K562 (cell line): ENCODE data around the gene LY6G5B. TPM values are rescaled to one million over a fixed set of nuclear protein-coding genes. Genes with fewer than 3 reads are reported as not detected.

Experiments used
- ARID1B ChIP-seq: fragments of 450-650 bp; IDR thresholded peaks from 2 replicates; pipeline ENCODE4 v1.6.1; 2016; ENCODE audit warnings: antibody characterized with exemption, mild to moderate bottlenecking, inconsistent platforms
- C11orf30 ChIP-seq: fragments of 450-650 bp; IDR thresholded peaks from 2 replicates; pipeline ENCODE4 v1.6.1; 2016; ENCODE audit warnings: low read depth, mild to moderate bottlenecking
- CCAR2 ChIP-seq: fragments of 200-400 bp; formaldehyde crosslinking; IDR thresholded peaks from 2 replicates; pipeline ENCODE4 v1.6.1; 2017; ENCODE audit warnings: mild to moderate bottlenecking, low read depth, low read length
- CREB1 ChIP-seq, 2 experiments: sonication (generic) in 1 of 2; formaldehyde crosslinking in 1 of 2; IDR thresholded peaks; 2 replicates each; pipeline versions ENCODE4 v1.6.1 to v1.8.0; 2012 to 2022; ENCODE audit warnings: inconsistent platforms in 1 of 2, mild to moderate bottlenecking in 1 of 2, missing genetic modification reagents in 1 of 2, moderate library complexity in 1 of 2
- RBM22 ChIP-seq: fragments of 200-400 bp; formaldehyde crosslinking; IDR thresholded peaks from 2 replicates; pipeline ENCODE4 v1.6.1; 2018; ENCODE audit warnings: low read length, low read depth; ENCODE audit not compliant: poor library complexity, severe bottlenecking
- TAF9B ChIP-seq: fragments of 450-650 bp; IDR thresholded peaks from 2 replicates; pipeline ENCODE4 v1.6.1; 2018; ENCODE audit warnings: mild to moderate bottlenecking; ENCODE audit not compliant: partially characterized antibody
- ZNF217 ChIP-seq: sonication (generic); formaldehyde crosslinking; IDR thresholded peaks from 2 replicates; pipeline ENCODE4 v1.8.0; 2022; ENCODE audit warnings: mild to moderate bottlenecking, missing genetic modification reagents
- ZNF24 ChIP-seq: fragments of 450-650 bp; IDR thresholded peaks from 2 replicates; pipeline ENCODE4 v1.6.1; 2016
- ZNF551 ChIP-seq: fragments of 250-450 bp; sonication (Bioruptor Pico); IDR thresholded peaks from 2 replicates; pipeline ENCODE4 v1.5.0; 2021; ENCODE audit warnings: mild to moderate bottlenecking, moderate library complexity
- polyA plus RNA-seq, 8 experiments: library from polyadenylated mRNA; depleted of rRNA in 4 of 8; stranded (reverse) in 5 of 8; unstranded in 3 of 8; fragments of >200 nt; fragmentation: Nextera tagmentation in 2 of 8; fragmentation: Illumina TruSeq in 1 of 8; extraction: Ambion mirVana in 2 of 8; extraction: Trizol in 1 of 8; gene quantifications; 2 replicates each; pipeline versions ENCODE4 v1.2.1 to v1.2.3, GENCODE V29; 2011 to 2014; ENCODE audit warnings: inconsistent platforms in 1 of 8, missing spikeins in 1 of 8
- total RNA-seq, 7 experiments: library from RNA; depleted of rRNA in 6 of 7; stranded (reverse); fragments of >200 nt in 6 of 7; fragmentation: Illumina TruSeq in 2 of 7; extraction: Trizol in 2 of 7; gene quantifications; 2 replicates each; pipeline versions ENCODE4 v1.2.1 to v1.2.3, GENCODE V29; 2011 to 2021; ENCODE audit warnings: low replicate concordance in 1 of 7
- TF ChIP-seq, protein P1 (sequence below): fragments of 450-650 bp; IDR thresholded peaks from 2 replicates; pipeline ENCODE4 v1.6.1; 2016; ENCODE audit warnings: low read depth
- TF ChIP-seq, protein P2 (sequence below): fragments of 200-800 bp; sonication (Bioruptor generic); IDR thresholded peaks from 2 replicates; pipeline ENCODE4 v1.6.1; 2016; ENCODE audit warnings: missing genetic modification characterization, missing compliant biosample characterization
- TF ChIP-seq, protein P3 (sequence below): sonication (generic); formaldehyde crosslinking; IDR thresholded peaks from 2 replicates; pipeline ENCODE4 v1.8.0; 2022; ENCODE audit warnings: missing genetic modification reagents, mild to moderate bottlenecking, moderate library complexity, borderline replicate concordance

Gene LY6G5B
- total and polyA plus RNA-seq, 9 of the 15 experiments (the other 6 are each of a cell fraction or from before 2014, with no cell fraction given): 6.0 to 27.0 (median 7.5) TPM

DNA sequence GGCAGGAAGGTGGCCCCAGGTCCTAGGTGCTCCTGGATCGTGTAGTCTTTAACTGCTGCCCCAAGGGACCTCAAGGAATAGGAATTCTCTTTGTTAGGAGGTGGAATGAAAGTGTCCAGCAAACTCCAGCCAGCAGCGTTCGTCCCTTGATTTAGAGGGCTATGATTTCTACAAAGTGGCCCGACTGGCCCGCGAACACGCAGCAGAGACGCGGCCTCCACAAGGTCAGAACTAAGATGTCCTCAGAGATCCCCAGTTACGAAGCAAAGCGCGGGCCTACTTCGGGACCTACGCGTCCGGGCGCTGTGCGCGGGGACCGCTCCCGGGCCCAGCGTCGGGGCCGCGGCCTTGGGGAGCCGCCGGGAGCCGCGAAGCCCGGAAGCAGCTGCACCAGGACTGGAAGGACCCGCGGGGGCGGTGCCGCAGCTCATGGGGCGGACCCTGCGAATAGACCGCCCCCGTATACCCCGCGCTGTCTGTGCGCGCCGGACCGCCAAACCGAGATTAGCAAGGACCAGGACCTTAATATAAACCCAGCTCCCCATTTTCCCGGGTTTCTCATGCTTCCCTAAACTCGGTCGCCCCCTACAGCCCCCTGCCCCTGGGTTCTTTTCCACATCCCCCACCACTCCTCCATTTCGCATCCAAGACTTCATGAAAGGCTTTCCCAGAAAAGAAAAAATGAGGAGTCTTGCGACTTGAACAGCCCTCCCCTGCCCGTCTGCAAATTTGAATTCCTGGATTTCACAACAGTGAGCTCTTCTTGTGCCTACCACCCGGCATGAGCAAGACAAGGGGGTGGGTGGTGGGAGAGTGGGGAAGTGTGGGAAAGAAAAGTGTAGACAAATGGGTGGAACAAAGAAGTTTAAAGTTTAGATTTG, 9.2 kb upstream of the LY6G5B start, which contains the start of gene C6orf47 (continued):
- TF ChIP-seq, protein P1, sequence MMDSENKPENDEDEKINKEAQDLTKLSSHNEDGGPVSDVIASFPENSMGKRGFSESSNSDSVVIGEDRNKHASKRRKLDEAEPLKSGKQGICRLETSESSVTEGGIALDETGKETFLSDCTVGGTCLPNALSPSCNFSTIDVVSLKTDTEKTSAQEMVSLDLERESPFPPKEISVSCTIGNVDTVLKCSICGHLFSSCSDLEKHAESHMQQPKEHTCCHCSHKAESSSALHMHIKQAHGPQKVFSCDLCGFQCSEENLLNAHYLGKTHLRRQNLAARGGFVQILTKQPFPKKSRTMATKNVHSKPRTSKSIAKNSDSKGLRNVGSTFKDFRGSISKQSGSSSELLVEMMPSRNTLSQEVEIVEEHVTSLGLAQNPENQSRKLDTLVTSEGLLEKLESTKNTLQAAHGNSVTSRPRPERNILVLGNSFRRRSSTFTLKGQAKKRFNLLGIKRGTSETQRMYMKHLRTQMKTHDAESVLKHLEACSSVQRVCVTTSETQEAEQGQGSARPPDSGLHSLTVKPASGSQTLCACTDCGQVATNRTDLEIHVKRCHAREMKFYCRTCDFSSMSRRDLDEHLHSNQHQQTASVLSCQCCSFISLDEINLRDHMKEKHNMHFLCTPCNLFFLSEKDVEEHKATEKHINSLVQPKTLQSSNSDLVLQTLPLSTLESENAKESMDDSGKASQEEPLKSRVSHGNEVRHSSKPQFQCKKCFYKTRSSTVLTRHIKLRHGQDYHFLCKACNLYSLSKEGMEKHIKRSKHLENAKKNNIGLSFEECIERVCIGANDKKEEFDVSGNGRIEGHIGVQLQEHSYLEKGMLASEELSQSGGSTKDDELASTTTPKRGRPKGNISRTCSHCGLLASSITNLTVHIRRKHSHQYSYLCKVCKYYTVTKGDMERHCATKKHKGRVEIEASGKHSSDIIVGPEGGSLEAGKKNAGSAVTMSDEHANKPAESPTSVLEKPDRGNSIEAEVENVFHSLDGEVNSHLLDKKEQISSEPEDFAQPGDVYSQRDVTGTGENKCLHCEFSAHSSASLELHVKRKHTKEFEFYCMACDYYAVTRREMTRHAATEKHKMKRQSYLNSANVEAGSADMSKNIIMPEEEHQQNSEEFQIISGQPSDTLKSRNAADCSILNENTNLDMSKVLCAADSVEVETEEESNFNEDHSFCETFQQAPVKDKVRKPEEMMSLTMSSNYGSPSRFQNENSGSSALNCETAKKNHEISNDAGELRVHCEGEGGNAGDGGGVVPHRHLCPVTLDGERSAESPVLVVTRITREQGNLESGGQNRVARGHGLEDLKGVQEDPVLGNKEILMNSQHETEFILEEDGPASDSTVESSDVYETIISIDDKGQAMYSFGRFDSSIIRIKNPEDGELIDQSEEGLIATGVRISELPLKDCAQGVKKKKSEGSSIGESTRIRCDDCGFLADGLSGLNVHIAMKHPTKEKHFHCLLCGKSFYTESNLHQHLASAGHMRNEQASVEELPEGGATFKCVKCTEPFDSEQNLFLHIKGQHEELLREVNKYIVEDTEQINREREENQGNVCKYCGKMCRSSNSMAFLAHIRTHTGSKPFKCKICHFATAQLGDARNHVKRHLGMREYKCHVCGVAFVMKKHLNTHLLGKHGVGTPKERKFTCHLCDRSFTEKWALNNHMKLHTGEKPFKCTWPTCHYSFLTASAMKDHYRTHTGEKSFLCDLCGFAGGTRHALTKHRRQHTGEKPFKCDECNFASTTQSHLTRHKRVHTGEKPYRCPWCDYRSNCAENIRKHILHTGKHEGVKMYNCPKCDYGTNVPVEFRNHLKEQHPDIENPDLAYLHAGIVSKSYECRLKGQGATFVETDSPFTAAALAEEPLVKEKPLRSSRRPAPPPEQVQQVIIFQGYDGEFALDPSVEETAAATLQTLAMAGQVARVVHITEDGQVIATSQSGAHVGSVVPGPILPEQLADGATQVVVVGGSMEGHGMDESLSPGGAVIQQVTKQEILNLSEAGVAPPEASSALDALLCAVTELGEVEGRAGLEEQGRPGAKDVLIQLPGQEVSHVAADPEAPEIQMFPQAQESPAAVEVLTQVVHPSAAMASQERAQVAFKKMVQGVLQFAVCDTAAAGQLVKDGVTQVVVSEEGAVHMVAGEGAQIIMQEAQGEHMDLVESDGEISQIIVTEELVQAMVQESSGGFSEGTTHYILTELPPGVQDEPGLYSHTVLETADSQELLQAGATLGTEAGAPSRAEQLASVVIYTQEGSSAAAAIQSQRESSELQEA: no peak
- TF ChIP-seq ZNF24 (peak; percentile 62; the same call in 1 of the 2 replicates), ZNF217 (CRISPR knock-in tag) (no peak), ZNF551 (CRISPR knock-in tag) (no peak), C11orf30 (no peak), TAF9B (no peak), RBM22 (peak; percentile 95), CREB1 (IDR thresholded peaks at IDR 0.05) (peak; percentile 68; the same call in 1 of the 2 replicates), CREB1 (CRISPR knock-in tag; IDR thresholded peaks at IDR 0.05) (peak; percentile 57; the same call in 1 of the 2 replicates), ARID1B (no peak), CCAR2 (0 out of 2 replicates have a peak, but pooled peaks have one; percentile 30)
- TF ChIP-seq, protein P2, sequence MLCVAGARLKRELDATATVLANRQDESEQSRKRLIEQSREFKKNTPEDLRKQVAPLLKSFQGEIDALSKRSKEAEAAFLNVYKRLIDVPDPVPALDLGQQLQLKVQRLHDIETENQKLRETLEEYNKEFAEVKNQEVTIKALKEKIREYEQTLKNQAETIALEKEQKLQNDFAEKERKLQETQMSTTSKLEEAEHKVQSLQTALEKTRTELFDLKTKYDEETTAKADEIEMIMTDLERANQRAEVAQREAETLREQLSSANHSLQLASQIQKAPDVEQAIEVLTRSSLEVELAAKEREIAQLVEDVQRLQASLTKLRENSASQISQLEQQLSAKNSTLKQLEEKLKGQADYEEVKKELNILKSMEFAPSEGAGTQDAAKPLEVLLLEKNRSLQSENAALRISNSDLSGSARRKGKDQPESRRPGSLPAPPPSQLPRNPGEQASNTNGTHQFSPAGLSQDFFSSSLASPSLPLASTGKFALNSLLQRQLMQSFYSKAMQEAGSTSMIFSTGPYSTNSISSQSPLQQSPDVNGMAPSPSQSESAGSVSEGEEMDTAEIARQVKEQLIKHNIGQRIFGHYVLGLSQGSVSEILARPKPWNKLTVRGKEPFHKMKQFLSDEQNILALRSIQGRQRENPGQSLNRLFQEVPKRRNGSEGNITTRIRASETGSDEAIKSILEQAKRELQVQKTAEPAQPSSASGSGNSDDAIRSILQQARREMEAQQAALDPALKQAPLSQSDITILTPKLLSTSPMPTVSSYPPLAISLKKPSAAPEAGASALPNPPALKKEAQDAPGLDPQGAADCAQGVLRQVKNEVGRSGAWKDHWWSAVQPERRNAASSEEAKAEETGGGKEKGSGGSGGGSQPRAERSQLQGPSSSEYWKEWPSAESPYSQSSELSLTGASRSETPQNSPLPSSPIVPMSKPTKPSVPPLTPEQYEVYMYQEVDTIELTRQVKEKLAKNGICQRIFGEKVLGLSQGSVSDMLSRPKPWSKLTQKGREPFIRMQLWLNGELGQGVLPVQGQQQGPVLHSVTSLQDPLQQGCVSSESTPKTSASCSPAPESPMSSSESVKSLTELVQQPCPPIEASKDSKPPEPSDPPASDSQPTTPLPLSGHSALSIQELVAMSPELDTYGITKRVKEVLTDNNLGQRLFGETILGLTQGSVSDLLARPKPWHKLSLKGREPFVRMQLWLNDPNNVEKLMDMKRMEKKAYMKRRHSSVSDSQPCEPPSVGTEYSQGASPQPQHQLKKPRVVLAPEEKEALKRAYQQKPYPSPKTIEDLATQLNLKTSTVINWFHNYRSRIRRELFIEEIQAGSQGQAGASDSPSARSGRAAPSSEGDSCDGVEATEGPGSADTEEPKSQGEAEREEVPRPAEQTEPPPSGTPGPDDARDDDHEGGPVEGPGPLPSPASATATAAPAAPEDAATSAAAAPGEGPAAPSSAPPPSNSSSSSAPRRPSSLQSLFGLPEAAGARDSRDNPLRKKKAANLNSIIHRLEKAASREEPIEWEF: no peak
- TF ChIP-seq, protein P3, sequence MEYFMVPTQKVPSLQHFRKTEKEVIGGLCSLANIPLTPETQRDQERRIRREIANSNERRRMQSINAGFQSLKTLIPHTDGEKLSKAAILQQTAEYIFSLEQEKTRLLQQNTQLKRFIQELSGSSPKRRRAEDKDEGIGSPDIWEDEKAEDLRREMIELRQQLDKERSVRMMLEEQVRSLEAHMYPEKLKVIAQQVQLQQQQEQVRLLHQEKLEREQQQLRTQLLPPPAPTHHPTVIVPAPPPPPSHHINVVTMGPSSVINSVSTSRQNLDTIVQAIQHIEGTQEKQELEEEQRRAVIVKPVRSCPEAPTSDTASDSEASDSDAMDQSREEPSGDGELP (CRISPR knock-in tag): peak; percentile 96
